OCI-LY7 (cell line): Measurements from ENCODE around the gene MEOX2. TPM values are rescaled to one million over a fixed set of nuclear protein-coding genes. Genes with fewer than 3 reads are reported as not detected.

ENCODE experiments used
- BruUV-seq: library from RNA; stranded (reverse); fragments of 400-500 nt; replicated peaks from 2 replicates; lab custom pipeline; 2021; lab: Mats Ljungman, UMichigan
- CTCF ChIA-PET: fragments of 300-600 bp; sonication (Branson Sonifier 250); formaldehyde crosslinking; loops from one replicate; lab custom pipeline; 2022; ENCODE audit warnings: antibody characterized with exemption; ENCODE audit not compliant: unreplicated experiment; lab: Charles Lee
- POLR2A ChIA-PET: fragments of 300-600 bp; sonication (Branson Sonifier 250); formaldehyde crosslinking; loops from one replicate; lab custom pipeline; 2022; ENCODE audit warnings: antibody characterized with exemption; lab: Charles Lee
- DNase-seq: peaks from one replicate; pipeline ENCODE4 v3.0.0-alpha.2; 2015; ENCODE audit warnings: low spot score
- H2AFZ ChIP-seq: fragments of 200-600 bp; sonication (generic), shearing (Covaris generic); 2 replicates; pipeline ENCODE4 v1.6.1; 2014; ENCODE audit warnings: mild to moderate bottlenecking, antibody characterized with exemption, low read length, moderate library complexity
- H3K27ac ChIP-seq: fragments of 200-600 bp; sonication (generic); 2 replicates; pipeline ENCODE4 v1.5.1; 2014; ENCODE audit warnings: mixed run types, low read depth, mild to moderate bottlenecking, moderate library complexity, low read length, inconsistent platforms; ENCODE audit not compliant: poor library complexity, severe bottlenecking
- H3K36me3 ChIP-seq: fragments of 200-600 bp; sonication (generic); 2 replicates; pipeline ENCODE4 v1.6.1; 2014; ENCODE audit warnings: mild to moderate bottlenecking, antibody characterized with exemption, low read length, moderate library complexity, mixed read lengths; ENCODE audit not compliant: insufficient read depth
- H3K4me1 ChIP-seq: fragments of 200-600 bp; sonication (generic); 2 replicates; pipeline ENCODE4 v1.5.1; 2014; ENCODE audit warnings: mild to moderate bottlenecking, low read length; ENCODE audit not compliant: insufficient read depth, poor library complexity, severe bottlenecking
- H3K4me2 ChIP-seq: fragments of 200-600 bp; sonication (generic); 2 replicates; pipeline ENCODE4 v1.6.1; 2014; ENCODE audit warnings: mild to moderate bottlenecking, low read length
- H3K4me3 ChIP-seq: fragments of 200-600 bp; sonication (generic); 2 replicates; pipeline ENCODE4 v1.5.1; 2014; ENCODE audit warnings: mild to moderate bottlenecking, low read depth, low read length; ENCODE audit not compliant: poor library complexity, severe bottlenecking
- H3K79me2 ChIP-seq: fragments of 200-600 bp; sonication (generic); 2 replicates; pipeline ENCODE4 v1.6.1; 2016; ENCODE audit warnings: low read depth, mild to moderate bottlenecking, low read length, moderate library complexity, mixed read lengths; ENCODE audit not compliant: insufficient read depth
- H3K9me2 ChIP-seq: fragments of 200-600 bp; sonication (generic); 2 replicates; pipeline ENCODE4 v1.6.1; 2016; ENCODE audit warnings: mild to moderate bottlenecking, low read length, mixed read lengths; ENCODE audit not compliant: insufficient read depth
- H3K9me3 ChIP-seq: fragments of 200-600 bp; sonication (generic); 2 replicates; pipeline ENCODE4 v1.6.1; 2014; ENCODE audit warnings: mild to moderate bottlenecking, mixed run types, low read length, mixed read lengths
- H4K20me1 ChIP-seq: fragments of 200-600 bp; sonication (generic); 2 replicates; pipeline ENCODE4 v1.6.1; 2014; ENCODE audit warnings: mild to moderate bottlenecking, antibody characterized with exemption, low read length, moderate library complexity, mixed read lengths; ENCODE audit not compliant: insufficient read depth
- EZH2phosphoT487 ChIP-seq: fragments of 200-600 bp; sonication (generic); IDR thresholded peaks from 2 replicates; pipeline ENCODE4 v1.6.1; 2018; ENCODE audit warnings: low read depth, borderline replicate concordance, mild to moderate bottlenecking, mixed run types, antibody characterized with exemption, low read length, moderate library complexity, mixed read lengths
- intact Hi-C: fragments of 100-400 bp; cut with micrococcal nuclease; formaldehyde crosslinking; loops from one replicate; pipeline ENCODE4 v1.10.0; 2022; ENCODE audit not compliant: unreplicated experiment
- total RNA-seq, 2 experiments: library from RNA; depleted of rRNA in 1 of 2; stranded (reverse); fragments of >200 nt in 1 of 2; shearing (Covaris generic) in 1 of 2; gene quantifications; 2 replicates each; pipeline ENCODE4 v1.2.3, GENCODE V29; 2014 to 2022
- TF ChIP-seq, protein P1 (sequence below): fragments of 200-600 bp; sonication (generic); conservative IDR thresholded peaks from 2 replicates; pipeline ENCODE4 v1.5.1; 2014; ENCODE audit warnings: mild to moderate bottlenecking, antibody characterized with exemption, low read length, moderate library complexity, mixed read lengths

The MEOX2 gene
- total RNA-seq, 2 experiments from 2014 or later: not detected

DNA sequence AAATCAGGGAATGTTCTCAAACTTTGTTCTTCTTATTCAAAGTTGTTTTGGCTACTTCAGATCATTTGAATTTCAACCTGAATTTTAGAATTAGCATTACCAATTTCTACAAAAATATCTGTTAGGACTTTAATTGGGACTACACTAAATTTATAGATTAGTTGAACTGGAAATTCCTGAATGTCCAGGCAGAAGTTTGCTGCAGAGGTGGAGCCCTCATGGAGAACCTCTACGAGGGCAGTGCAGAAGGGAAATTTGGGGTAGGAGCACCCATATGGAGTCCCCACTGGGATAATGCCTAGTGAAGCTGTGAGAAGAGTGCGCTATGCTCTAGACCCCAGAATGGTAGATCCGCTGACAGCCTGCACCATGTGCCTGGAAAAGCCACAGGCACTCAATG lies 101.9 kb downstream of the MEOX2 start:
- H2AFZ ChIP-seq: no peak overlapping the region
- no peak overlapping the region for H3K4me3 ChIP-seq
- no peak for DNase-seq
- TF ChIP-seq, protein P1, sequence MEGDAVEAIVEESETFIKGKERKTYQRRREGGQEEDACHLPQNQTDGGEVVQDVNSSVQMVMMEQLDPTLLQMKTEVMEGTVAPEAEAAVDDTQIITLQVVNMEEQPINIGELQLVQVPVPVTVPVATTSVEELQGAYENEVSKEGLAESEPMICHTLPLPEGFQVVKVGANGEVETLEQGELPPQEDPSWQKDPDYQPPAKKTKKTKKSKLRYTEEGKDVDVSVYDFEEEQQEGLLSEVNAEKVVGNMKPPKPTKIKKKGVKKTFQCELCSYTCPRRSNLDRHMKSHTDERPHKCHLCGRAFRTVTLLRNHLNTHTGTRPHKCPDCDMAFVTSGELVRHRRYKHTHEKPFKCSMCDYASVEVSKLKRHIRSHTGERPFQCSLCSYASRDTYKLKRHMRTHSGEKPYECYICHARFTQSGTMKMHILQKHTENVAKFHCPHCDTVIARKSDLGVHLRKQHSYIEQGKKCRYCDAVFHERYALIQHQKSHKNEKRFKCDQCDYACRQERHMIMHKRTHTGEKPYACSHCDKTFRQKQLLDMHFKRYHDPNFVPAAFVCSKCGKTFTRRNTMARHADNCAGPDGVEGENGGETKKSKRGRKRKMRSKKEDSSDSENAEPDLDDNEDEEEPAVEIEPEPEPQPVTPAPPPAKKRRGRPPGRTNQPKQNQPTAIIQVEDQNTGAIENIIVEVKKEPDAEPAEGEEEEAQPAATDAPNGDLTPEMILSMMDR: no peak
- TF ChIP-seq EZH2phosphoT487: no peak
- H3K79me2 ChIP-seq: no peaks in the 10 kb centered on the region
- intact Hi-C loops: no loop called here
- H3K4me1 ChIP-seq: no peaks in the 10 kb centered on the region
- 0 out of 2 replicates have a peak, but pooled peaks cover 5% of the 10 kb centered on the region for H3K9me3 ChIP-seq
- H3K9me2 ChIP-seq: no peaks in the 10 kb centered on the region
- POLR2A ChIA-PET: no interaction called here
- BruUV-seq: no TSS peak
- no peak overlapping the region for H3K27ac ChIP-seq
- no peaks in the 10 kb centered on the region for H4K20me1 ChIP-seq
- H3K36me3 ChIP-seq: no peaks in the 10 kb centered on the region
- H3K4me2 ChIP-seq: no peak overlapping the region
- CTCF ChIA-PET: no interaction called here

DNA sequence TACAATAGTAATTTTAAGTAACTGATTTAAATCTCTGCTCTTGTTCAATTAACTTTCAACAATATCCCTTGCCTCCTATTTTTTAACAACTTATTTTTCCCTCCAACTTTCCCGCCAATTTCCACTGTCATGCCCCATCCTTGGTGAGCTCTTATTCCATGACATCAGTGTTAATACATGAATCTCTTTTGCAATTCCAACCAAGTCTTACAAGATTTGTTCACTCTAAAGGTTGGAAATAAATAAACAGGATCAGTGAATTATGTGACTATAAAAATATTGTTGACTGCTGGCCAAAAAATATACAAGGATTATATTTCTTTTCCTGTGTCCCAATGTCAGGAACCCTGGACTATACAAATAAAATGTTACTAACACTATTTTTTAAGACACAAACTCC lies 103.7 kb downstream of the MEOX2 start:
- Histone ChIP-seq H2AFZ (no peak overlapping the region), H3K4me2 (no peak overlapping the region), H3K4me1 (no peaks in the 10 kb centered on the region), H3K9me2 (no peaks in the 10 kb centered on the region), H3K79me2 (no peaks in the 10 kb centered on the region), H4K20me1 (no peaks in the 10 kb centered on the region), H3K4me3 (no peak overlapping the region), H3K36me3 (no peaks in the 10 kb centered on the region), H3K9me3 (0 out of 2 replicates have a peak, but pooled peaks cover 5% of the 10 kb centered on the region), H3K27ac (no peak overlapping the region)
- POLR2A ChIA-PET: no interaction called here
- TF ChIP-seq, protein P1: no peak
- no peak for TF ChIP-seq EZH2phosphoT487
- no TSS peak for BruUV-seq
- no peak for DNase-seq
- intact Hi-C loops: no loop called here
- CTCF ChIA-PET: no interaction called here

DNA sequence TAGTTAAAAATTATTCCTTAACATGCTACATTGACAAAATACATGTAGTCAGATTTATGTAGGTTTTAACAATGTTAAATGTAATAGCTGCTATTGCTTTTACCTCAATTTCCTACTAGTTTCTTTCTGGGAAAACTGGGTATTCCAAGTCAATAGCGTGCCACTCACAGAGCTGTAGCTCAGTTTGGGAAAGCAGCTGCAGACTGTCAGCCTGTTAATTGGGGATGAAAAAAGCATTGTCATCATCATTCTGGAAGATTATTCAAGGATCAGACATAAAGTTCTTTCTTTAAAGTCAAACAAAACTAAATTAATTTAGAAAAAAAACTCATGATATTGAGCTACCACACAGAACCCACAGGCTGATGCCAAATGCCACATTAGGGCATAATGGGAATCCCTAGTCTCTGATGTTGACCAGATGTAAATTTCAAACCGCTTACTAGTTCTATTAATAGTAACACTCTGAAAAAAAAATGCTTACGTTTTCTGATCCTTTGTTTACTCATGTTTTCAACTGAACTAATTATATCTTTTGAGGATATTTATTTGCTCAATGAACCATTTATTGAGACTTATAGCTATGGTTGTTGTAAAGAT lies 105.0 kb downstream of the MEOX2 start:
- no peaks in the 10 kb centered on the region for H4K20me1 ChIP-seq
- intact Hi-C loops: no loop called here

More for the DNA sequence above, 105.0 kb downstream of the MEOX2 start:
- 0 out of 2 replicates have a peak, but pooled peaks cover 5% of the 10 kb centered on the region for H3K9me3 ChIP-seq
- H3K36me3 ChIP-seq: no peaks in the 10 kb centered on the region
- TF ChIP-seq, protein P1: no peak
- TF ChIP-seq EZH2phosphoT487: no peak
- CTCF ChIA-PET: no interaction called here
- H3K27ac ChIP-seq: no peak overlapping the region
- no peak overlapping the region for H2AFZ ChIP-seq
- no peak overlapping the region for H3K4me2 ChIP-seq
- H3K79me2 ChIP-seq: no peaks in the 10 kb centered on the region
- no peak for DNase-seq
- no peaks in the 10 kb centered on the region for H3K9me2 ChIP-seq
- no TSS peak for BruUV-seq
- no peaks in the 10 kb centered on the region for H3K4me1 ChIP-seq
- POLR2A ChIA-PET: interaction anchor here (0.6 kb wide), 1 partner anchor 18 kb away, joined by 4 read pairs; no protein-coding TSS in a partner anchor
- H3K4me3 ChIP-seq: no peak overlapping the region
